ENCODE data around the gene COPS2.
"Not testable (repeated sequence)": the region's sequence is repeated elsewhere in the genome, so short reads cannot be mapped to it uniquely, and the experiment has no call there.

COPS2 gene

DNA sequence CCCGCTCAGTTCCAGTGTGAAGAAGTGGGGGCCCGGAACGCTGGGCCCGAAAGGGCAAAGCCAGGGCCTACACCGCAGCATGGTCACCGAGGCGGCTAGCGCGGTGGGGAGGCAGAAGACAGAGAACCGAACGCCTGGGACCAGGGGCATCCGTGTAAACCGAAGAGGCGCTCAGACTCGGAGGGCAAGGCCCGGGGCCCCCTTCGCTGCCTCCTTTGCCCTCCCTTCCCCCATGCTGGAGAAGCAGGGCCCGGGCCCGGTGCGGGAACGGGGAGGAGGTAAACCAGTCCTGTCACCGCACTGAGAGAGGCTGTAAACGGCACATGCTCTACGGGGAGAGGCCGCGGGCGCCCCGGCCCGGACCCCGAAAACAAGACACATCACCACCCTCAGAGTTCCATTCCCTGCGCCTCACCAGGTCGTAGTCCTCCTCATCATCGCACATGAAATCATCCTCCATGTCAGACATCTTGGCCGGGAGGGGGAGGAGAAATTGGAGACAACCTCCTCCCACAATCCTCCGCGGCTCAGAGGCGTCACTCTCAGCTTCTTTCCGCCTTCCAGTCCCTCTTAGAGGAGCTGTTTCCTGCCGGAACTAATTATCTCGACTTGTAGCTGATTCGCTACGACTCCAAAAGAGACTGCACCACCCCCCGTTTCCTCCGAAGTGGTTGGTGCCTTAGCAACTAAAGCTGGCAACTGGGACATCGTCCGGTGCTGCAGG lies at the start of gene COPS2:
Gene COPS2 (minus strand): TSS at position 490 of the 724 bp plus-strand sequence. CDS start 21 bp downstream, at position 469.
- peak; percentile 86 to 87 for DNase-seq (ENCODE audit: low read depth in 2 of 2)

DNA sequence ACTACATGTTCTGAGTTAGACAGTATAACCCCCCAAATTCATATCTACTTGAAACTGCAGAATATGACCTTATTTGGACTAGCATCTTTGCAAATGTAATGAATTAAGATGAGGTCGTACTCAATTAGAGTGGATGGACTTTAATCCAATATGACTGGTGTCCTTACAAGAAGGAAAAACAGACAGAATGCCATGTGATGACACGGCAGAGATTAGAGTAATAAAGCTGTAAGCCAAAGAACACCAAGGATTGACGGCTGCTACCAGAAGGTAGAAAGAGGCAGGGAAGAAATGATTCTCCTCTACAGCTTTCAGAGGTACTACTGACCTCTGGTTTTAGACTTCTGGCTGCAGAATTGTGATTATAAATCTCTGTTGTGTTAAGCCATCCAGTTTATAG lies 44.9 kb upstream of the COPS2 start:
- no peak for DNase-seq (ENCODE audit: low read depth in 2 of 2)

DNA sequence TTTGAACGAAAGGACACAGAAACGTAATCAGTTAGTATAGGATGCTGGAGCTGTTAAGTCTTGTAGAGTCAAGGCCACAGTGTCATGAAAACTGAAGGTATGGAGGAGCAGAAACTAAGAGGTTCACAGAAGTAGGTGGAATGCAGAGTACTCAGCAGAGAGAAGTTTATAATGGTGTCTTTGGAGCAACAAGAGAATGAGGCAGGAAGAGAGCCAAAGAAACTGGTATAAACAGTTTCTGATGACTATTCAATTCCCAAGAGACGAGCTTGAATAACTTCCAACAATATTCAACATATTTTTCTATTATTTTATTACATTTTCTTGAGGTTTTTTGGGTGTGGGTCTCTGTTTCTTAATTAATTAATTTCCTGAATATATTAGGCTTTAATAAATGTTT lies 44.3 kb upstream of the COPS2 start:
- DNase-seq (ENCODE audit: low read depth in 2 of 2): no peak

DNA sequence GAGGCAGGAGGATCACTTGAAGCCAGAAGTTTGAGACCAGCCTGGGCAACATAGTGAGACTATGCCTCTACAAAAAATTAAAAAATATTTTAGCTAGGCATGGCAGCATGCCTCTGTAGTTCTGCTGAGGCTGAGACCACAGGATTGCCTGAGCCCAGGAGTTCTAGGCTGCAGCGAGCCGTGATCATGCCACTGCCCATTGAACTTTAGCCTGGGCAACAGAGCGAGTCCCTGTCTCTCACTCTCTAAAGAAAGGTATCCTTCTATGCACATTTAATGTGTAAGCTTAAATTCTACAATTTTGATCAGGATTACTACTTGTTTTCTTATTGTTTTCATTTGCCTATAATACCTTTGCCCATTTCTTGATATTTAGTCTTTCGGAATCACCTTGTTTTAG lies 41.5 kb upstream of the COPS2 start:
- no peak for DNase-seq (ENCODE audit: low read depth in 2 of 2)

DNA sequence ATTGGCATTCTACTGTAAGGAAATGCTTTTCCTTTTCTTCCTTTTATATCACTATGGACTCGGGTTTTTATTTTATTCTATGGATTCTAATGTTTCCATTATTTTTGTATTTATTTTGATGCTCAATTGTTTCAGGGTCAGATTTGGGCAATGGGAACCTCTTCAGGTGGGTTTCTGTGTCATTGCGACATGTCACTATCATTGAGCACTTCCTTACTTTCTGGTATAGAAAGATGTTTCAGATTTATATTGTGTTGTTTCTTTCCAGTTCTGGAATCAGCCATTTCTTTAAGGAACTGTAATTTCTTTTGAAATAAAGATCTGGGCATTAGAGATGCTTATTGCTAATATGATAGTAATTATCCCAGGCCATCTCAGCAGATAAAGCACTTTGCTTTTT lies 36.5 kb upstream of the COPS2 start:
- DNase-seq (ENCODE audit: low read depth in 2 of 2): no peak

DNA sequence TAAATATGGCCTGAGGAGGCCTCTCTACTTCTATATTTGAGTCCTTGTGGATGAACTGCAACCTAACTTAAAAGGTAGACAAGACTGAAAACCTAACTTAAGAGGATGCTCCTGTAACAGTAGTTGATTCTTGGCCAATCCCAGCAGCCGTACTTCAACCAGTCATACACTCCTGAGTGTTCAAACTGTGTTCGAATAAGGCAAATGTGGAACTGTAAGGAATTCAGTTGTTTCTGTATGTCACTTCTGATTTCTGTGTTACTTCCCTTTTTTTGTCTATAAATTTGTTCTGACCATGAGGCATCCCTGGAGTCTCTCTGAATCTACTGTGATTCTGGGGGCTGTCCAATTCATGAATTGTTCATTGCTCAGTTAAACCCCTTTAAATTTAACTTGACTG lies 35.2 kb upstream of the COPS2 start:
- no peak for DNase-seq (ENCODE audit: low read depth in 2 of 2)

DNA sequence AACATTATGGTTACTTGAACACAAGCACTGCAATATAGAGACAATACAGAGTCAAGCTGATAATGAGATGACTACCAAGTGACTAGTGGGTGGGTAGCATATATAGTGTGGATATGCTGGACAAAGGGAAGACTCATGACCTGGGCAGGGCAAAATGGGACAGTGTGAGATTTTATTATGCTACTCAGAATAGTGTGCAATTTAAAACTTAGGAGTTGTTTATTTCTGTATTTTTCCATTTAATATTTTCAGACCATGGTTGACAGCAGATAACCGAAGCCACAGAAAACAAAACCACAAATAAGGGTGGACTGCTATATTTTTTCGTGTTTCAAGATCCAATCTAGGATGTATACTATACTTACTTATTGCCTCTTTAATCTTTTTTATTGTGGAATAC lies 34.2 kb upstream of the COPS2 start:
- DNase-seq (ENCODE audit: low read depth in 2 of 2): no peak

DNA sequence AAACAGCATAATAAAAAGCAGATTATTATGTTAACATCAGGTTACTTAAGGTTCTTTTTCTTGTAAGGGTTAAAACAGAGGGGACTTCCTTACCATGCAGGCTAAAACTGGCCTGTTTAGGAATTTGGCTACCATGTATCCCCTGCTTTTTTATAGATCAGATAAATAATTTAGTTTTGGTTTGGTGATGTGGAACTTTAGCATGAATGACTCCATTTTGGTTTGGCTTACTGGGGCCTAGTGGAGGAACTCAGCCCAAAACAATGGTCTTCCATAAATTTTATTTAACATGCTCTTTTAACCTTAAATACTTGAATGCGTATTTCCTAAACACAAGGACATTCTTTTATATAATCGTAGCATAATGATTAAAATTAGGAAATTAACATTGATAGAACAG lies 33.5 kb upstream of the COPS2 start:
- DNase-seq (ENCODE audit: low read depth in 2 of 2): no peak

DNA sequence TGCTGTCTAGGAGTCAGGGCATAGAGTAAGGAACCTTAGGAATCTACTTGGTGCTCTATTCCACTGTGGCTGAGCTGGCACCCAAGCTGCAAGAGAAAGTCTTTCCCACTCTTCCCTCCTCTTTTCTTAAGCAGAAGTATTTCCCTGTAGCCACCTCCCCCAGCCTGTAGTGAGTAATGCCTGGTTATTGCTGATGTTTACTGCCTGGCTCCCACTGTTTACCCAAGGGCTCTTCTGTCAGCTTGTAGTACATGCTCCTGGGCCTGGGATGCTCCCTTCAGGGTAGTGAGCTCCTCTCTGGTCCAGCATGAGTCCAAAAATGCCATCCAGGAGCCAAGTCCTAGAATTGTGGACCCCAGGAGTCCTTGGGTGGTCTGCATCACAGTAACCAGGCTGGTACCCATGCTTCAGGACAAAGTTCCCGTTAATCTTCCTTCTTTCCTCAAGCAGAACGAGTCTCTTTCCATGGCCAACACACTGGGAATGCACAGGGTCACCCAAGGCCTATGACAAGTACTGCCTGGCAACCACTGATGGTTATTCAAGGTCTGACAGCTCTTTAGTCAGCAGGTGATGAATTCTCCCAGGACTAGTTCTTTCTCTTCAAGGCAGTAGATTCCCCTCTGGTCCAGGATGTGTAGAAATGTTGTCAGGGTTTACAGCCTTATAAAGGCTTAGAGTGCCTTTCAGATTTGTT lies 32.3 kb upstream of the COPS2 start:
- no peak for DNase-seq (ENCODE audit: low read depth in 2 of 2)

DNA sequence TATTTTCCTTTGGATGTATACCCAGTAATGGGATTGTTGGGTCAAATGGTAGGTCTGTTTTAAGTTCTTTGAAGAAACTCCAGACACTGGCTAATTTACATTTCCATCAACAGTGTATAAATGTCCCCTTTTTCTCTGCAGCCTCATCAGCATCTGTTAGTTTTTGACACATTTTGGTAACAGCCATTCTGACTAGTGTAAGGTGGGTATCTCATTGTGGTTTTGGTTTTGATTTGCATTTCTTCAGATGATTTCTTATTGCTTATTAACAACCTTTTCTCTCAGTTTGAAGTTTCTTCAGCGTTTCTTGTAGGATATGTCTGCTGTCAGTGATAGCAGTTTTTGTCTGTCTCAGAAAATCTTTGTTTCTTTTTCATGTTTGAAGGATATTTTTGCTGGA lies 30.1 kb upstream of the COPS2 start:
- no peak for DNase-seq (ENCODE audit: low read depth in 2 of 2)

DNA sequence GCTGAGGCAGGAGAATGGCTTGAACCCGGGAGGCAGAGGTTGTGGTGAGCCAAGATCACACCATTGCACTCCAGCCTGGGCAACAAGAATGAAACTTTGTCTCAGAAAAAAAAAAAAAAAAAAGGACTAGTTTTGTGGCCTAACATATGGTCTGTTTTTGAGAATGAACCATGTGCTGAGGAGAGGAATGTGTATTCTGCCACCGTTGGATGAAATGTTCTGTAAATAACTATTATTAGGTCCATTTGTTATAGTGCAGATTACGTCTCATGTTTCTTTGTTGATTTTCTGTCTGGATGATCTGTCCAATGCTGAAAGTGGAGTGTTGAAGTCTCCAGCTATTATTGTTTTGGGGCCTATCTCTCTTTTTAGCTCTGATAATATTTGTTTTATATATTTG lies 28.3 kb upstream of the COPS2 start:
- DNase-seq (ENCODE audit: low read depth in 2 of 2): not testable (repeated sequence)

DNA sequence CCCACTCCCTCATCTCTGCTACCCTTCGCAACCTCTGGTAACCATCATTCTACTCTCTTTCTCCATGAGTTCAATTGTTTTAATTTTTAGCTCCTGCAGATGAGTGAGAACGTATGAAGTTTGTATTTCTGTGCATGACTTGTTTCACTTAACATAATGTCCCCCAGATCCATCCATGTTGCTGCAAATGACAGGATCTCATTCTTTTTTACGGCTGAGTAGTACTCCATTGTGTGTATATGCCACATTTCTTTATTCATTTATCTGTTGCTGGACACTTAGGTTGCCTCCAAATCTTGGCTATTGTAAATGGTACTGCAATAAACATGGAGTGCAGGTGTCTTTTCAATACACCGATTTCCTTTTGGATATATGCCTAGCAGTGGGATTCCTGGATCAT lies 26.7 kb upstream of the COPS2 start:
- no peak for DNase-seq (ENCODE audit: low read depth in 2 of 2)

DNA sequence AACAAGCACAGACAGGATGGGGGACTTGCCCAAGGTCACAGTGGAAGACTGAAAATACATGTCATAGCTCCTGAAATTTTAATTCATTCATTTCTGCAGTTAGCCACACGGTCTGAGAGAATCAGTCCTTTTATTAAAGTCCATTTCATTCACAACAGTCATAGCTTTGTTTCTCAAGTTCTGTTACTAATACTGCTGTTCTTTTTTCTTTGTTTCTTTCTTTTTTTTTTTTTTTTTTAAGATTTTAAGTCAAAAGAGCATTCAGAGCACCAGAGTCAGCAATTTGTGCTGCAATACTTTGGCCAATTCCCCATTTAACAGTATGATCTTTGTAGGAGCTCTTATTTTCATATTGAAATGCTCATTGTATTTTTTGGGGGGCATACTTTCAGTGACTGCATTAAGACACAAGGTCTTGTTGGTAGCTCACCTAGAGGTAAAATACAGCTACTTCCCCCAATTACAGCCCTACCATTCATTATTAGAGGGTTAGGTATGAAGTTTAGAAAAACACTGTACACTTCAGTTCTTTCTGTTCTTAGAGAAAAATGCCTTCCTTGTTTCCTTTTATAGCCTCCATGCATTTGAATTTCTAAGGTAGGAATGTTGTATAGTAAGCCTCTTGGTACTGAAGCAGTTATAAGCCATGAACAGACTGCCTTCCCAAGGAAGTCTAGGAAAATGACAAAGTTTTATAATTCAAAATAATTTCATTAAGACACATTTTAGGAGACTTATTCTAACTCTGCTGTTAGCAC lies 24.2 kb upstream of the COPS2 start:
- DNase-seq (ENCODE audit: low read depth in 2 of 2): no peak

DNA sequence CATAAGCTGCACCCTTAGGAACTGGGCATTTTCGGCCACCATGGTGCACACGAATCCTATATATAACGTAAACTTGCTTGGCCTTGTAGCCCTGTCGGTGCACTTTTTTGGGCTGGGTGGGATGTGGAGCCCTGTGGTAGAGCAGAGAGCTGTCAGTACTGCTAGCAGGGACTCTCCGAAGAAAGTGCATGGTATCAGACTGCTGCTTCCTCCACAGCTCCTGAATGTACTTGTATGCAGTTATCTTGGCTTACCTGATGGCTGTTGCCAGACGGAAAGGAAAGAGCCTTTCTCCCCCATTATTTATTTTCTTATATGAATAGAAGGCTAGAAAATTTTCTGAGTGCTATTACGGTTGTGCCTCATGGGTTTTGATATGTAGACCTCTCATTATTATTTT lies 23.1 kb upstream of the COPS2 start:
- DNase-seq (ENCODE audit: low read depth in 2 of 2): no peak

DNA sequence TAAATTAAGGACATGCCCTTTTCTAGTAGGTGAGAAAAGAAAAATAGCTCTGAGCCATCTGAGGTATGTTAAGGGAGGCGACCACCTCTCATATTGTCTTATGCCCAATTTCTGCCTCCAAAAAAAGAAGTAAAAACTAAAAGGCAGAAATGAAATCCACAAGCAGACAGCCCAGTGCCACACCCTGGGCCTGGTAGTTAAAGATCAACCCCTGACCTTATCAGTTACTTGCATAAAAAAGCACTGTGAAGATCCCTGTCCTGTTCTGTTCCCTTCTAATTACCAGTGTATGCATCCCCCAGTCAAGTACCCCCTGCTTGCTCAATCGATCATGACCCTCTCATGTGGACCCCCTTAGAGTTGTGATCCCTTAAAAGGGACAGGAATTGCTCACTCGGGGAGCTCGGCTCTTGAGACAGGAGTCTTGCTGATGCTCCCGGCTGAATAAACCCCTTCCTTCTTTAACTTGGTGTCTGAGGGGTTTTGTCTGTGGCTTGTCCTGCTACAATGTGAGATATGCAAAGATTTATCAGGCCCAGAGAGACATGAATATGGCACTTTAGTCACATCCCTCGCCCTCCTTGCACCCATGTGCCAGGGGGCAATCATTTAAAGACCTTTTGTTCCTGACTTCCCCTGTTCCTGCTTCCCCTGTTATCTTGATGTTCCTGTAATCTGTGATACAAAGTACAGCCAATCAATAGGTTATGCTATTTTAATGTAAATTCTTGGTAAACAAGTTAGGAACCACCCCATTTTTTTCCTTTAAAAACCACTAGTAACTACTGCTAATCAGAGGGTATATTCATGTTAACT lies 20.4 kb upstream of the COPS2 start:
- DNase-seq (ENCODE audit: low read depth in 2 of 2): not testable (repeated sequence)

DNA sequence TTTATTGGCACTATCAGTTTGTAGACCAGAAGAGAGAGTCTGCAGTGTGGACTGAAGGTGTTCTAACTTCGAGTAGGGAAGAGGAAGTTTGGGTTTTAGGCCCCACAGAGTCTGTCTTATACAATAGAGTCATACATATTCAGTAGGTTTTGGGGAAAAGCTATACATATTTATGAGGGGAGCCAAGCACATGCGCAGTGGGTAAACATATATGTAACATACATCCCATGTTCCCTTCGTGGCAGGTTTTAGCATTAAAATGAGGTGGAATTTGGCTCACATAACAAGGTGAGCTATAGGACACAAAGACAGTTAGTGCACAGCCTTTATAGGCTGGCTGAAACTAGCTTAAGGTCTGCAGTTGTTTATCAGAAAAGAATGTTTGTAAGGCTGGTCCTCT lies 19.5 kb upstream of the COPS2 start:
- no peak for DNase-seq (ENCODE audit: low read depth in 2 of 2)

DNA sequence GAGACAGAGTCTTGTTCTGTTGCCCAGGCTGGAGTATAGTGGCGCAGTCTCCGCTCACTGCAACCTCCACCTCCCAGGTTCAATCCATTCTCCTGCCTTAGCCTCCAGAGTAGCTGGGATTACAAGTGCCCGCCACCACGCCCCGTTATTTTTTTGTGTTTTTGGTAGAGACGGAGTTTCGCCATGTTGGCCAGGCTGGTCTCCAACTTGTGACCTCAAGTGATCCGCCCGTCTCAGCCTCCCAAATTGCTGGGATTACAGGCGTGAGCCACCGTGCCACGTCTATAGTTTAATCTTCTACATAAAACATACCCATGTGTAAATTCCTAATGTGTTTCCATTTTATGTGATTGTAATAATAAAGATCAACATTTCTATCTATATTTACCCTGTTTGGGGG lies 16.4 kb upstream of the COPS2 start:
- DNase-seq (ENCODE audit: low read depth in 2 of 2): no peak

DNA sequence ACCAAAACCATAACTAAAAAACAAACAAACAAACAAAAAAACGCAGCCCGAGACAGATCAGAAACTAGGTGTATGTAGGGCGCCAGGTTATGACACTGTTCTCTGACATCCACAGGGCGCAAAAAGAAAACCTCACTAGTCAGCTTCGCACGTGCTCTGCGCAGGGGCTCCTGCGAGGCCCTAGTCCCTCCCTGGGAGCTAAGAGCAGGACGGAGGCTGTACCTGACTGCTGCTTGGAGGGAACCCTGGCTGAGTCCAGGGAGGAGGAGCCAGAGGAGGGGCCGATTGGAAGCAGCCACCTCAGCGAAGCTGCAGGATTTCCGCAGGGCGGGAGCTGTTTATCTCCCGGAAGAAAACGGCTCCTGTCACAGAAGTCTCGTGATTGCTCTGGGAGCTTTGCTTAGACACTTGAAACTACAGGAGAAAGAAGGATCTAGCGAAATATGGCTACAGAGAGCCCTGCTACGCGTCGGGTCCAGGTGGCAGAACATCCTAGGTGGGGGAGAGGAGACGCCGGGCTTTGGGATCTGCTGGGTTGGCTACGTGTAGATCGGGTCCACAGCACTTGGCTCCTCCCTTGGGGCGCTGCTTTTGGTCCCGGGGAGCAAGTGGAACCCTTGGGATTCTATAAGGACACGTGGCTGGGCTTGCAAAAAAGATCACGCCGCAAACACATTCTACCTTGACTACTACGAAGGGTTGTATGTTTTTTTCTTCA lies 14.6 kb upstream of the COPS2 start, which contains the start of gene GALK2:
Gene GALK2 (plus strand): TSS at position 368 of the 718 bp plus-strand sequence. CDS start 76 bp downstream, at position 444.
- peak; percentile 54 to 83 for DNase-seq (ENCODE audit: low read depth in 2 of 2)

DNA sequence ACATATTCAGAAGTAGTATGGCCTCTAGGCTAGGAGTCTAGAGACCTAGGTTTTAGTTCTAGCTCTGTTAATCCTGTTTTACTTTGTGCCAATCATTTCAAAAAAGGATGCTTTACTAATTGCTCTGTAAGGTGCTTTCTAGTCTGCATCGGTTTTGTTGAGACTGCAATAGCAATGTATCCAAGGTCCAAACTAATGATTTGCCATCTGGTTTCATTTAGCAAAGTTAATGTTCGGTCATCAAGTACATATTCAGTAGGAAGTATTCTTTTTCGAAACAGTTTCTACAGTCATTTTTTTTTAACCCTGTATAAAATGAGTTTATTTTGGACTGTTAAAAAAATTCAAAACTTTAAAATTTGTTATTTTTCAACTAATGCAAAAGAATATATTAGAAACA lies 12.6 kb upstream of the COPS2 start:
- DNase-seq (ENCODE audit: low read depth in 2 of 2): no peak

DNA sequence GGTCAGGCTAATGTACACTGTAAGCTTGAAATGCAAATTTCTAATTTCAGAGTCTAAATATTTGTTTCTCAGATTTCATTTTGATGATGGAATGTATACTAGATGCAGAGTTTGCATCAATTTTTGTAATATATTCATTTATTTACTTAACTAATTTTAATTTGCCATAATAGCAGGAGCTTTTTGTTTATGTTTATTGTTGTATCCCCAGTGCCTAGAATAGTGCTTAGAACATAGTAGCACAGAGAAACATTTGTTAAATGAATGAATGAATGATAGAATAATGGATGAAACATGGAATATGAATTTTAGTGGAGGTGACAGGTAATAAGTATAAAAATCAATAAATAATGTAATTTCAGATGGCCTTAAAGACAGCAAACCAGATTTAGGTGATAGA lies 9.5 kb upstream of the COPS2 start:
- no peak for DNase-seq (ENCODE audit: low read depth in 2 of 2)

DNA sequence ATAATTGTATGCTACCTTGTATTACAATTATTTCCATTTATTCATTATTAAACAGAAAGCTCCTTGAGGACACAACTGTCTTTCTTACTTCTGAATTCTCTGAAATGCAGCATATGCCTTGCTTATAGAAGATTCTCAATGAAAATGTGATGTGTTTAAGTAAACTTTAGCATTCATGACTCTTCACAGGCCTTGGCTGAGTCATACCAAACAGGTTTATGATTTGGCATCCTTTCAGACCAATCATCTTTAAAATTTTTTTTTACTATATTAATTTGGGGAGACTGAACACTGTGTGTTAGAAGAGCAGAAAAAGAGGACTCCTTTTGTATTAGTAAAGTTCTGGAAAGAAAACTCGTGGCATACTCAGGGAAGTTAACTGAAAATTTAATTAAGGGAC lies 8.3 kb upstream of the COPS2 start:
- no peak for DNase-seq (ENCODE audit: low read depth in 2 of 2)

Data from stimulated activated CD4-positive, alpha-beta T cell treated with anti-CD3 and anti-CD28 coated beads, Interleukin-12 subunit alpha, Interleukin-12 subunit beta, amount 100 ng/mL, for 24 hours (primary cell).